Measurements from ENCODE around the gene PIP4K2C. TPM values are rescaled to one million over a fixed set of nuclear protein-coding genes. Genes with fewer than 3 reads are reported as not detected.
"Not testable (repeated sequence)": the region's sequence is repeated elsewhere in the genome, so short reads cannot be mapped to it uniquely, and the experiment has no call there.

The PIP4K2C gene
- total RNA-seq, 1 experiment from 2014 or later, result 48.7 TPM

GRCh38 chr12:57631566-57632072 lies 40.6 kb downstream of the PIP4K2C start:
- no peak overlapping the region for H3K27ac ChIP-seq
- peaks cover 8% of the 10 kb centered on the region; the same call in 1 of the 2 replicates for H3K4me1 ChIP-seq (replicated peaks; ENCODE audit: insufficient read depth)
- H3K27me3 ChIP-seq (ENCODE audit: insufficient read depth, low read depth), result no peaks in the 10 kb centered on the region
- no peaks in the 10 kb centered on the region for H3K9me3 ChIP-seq (ENCODE audit: insufficient read depth, low read depth)
- no peak for DNase-seq
- no peaks in the 10 kb centered on the region for H3K36me3 ChIP-seq (ENCODE audit: low read depth)
- intact Hi-C loops (cut with micrococcal nuclease; ENCODE audit: unreplicated experiment), result loop anchor here (5.0 kb wide), 2 partner anchors 61 to 169 kb away; partner anchors contain the start of gene OS9
- POLR2A ChIA-PET (ENCODE audit: unreplicated experiment), result no interaction called here
- no peak overlapping the region for H2AFZ ChIP-seq
- H3K9me2 ChIP-seq (ENCODE audit: insufficient read depth), result no peaks in the 10 kb centered on the region
- no TSS peak for BruUV-seq (replicated peaks)
- TF ChIP-seq CTCF (conservative IDR thresholded peaks at IDR 0.05) (no peak), EZH2 (IDR thresholded peaks at IDR 0.05; ENCODE audit: low read depth) (no peak)
- H3F3A ChIP-seq (ENCODE audit: insufficient read depth, low read depth), result no peaks in the 10 kb centered on the region
- no peaks in the 10 kb centered on the region for H3K79me2 ChIP-seq (ENCODE audit: low read depth)
- H4K20me1 ChIP-seq (ENCODE audit: insufficient read depth), result no peaks in the 10 kb centered on the region
- H3K4me2 ChIP-seq, result peak overlapping the region; percentile 90; the same call in 1 of the 2 replicates
- CTCF ChIA-PET, result no interaction called here
- H3K4me3 ChIP-seq, result no peak overlapping the region; the same call in 1 of the 2 replicates

- peak in 1 of 2 experiments; percentile 19 for DNase-seq
- CTCF ChIA-PET, result interaction anchor here (0.7 kb wide), 1 partner anchor 114 kb away, joined by 3 read pairs; no protein-coding TSS in a partner anchor
- Histone ChIP-seq H4K20me1 (ENCODE audit: insufficient read depth) (no peaks in the 10 kb centered on the region), H3K27me3 (ENCODE audit: insufficient read depth, low read depth) (no peaks in the 10 kb centered on the region), H3K79me2 (ENCODE audit: low read depth) (no peaks in the 10 kb centered on the region), H3K4me3 (peak overlapping the region; percentile 64), H3K27ac (no peak overlapping the region), H2AFZ (peak overlapping the region; percentile 95), H3K9me3 (ENCODE audit: insufficient read depth, low read depth) (no peaks in the 10 kb centered on the region), H3K4me1 (replicated peaks; ENCODE audit: insufficient read depth) (peaks cover 8% of the 10 kb centered on the region; the same call in 1 of the 2 replicates), H3F3A (ENCODE audit: insufficient read depth, low read depth) (no peaks in the 10 kb centered on the region), H3K9me2 (ENCODE audit: insufficient read depth) (no peaks in the 10 kb centered on the region), H3K4me2 (peak overlapping the region; percentile 90), H3K36me3 (ENCODE audit: low read depth) (no peaks in the 10 kb centered on the region)
- TF ChIP-seq EZH2 (IDR thresholded peaks at IDR 0.05; ENCODE audit: low read depth) (no peak), CTCF (conservative IDR thresholded peaks at IDR 0.05) (no peak)
- no TSS peak for BruUV-seq (replicated peaks)
- intact Hi-C loops (cut with micrococcal nuclease; ENCODE audit: unreplicated experiment), result loop anchor here (5.0 kb wide), 2 partner anchors 60 to 170 kb away; partner anchors contain the start of gene OS9
- POLR2A ChIA-PET (ENCODE audit: unreplicated experiment), result no interaction called here
These were observed 41.3 kb downstream of the PIP4K2C start for GRCh38 chr12:57632073-57632957.

- no TSS peak for BruUV-seq (replicated peaks)
- ChIA-PET POLR2A (ENCODE audit: unreplicated experiment) (no interaction called here), CTCF (interaction anchor here (0.7 kb wide), 1 partner anchor 113 kb away, joined by 3 read pairs; no protein-coding TSS in a partner anchor)
- Histone ChIP-seq H3K9me3 (ENCODE audit: insufficient read depth, low read depth) (no peaks in the 10 kb centered on the region), H3K27me3 (ENCODE audit: insufficient read depth, low read depth) (no peaks in the 10 kb centered on the region), H3K36me3 (ENCODE audit: low read depth) (no peaks in the 10 kb centered on the region), H3K4me1 (replicated peaks; ENCODE audit: insufficient read depth) (peaks cover 8% of the 10 kb centered on the region; the same call in 1 of the 2 replicates), H2AFZ (peak within 1 kb of the TSS; percentile 95), H3K4me3 (peak within 1 kb of the TSS; percentile 64), H3K79me2 (ENCODE audit: low read depth) (no peaks in the 10 kb centered on the region), H3K9me2 (ENCODE audit: insufficient read depth) (no peaks in the 10 kb centered on the region), H4K20me1 (ENCODE audit: insufficient read depth) (no peaks in the 10 kb centered on the region), H3K27ac (no peak within 1 kb of the TSS), H3K4me2 (peak within 1 kb of the TSS; percentile 90), H3F3A (ENCODE audit: insufficient read depth, low read depth) (no peaks in the 10 kb centered on the region)
- intact Hi-C loops (cut with micrococcal nuclease; ENCODE audit: unreplicated experiment), result loop anchor here (1.0 to 5.0 kb wide), 3 partner anchors 50 to 171 kb away; partner anchors contain the start of gene OS9
- TF ChIP-seq CTCF (conservative IDR thresholded peaks at IDR 0.05) (peak; percentile 83), EZH2 (IDR thresholded peaks at IDR 0.05; ENCODE audit: low read depth) (no peak)
- DNase-seq, result peak; percentile 40 to 72
These were observed 42.2 kb downstream of the PIP4K2C start, which contains the start of gene B4GALNT1 for GRCh38 chr12:57632958-57633840. Gene B4GALNT1, minus strand, starts transcription at chr12:57633201. Its CDS starts 1,069 bp downstream, at chr12:57632132.

DNA sequence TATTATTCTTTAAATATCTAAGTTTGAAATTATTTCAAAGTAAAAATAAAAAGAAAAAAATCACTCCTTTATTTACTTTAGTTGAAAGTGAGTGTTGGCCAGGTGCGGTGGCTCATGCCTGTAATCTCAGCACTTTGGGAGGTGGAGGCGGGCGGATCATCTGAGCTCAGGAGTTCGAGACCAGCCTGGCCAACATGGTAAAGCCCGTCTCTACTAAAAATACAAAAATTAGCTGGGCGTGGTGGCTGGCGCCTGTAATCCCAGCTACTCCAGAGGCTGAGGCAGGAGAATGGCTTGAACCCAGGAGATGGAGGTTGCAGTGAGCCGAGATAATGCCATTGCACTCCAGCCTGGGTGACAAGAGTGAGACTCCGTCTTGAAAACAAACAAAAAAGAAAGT lies 45.7 kb downstream of the PIP4K2C start:
- H3F3A ChIP-seq (ENCODE audit: insufficient read depth, low read depth); H3K27ac ChIP-seq; H3K4me3 ChIP-seq; H2AFZ ChIP-seq; H3K79me2 ChIP-seq (ENCODE audit: low read depth); H3K36me3 ChIP-seq (ENCODE audit: low read depth); DNase-seq; H3K4me1 ChIP-seq (replicated peaks; ENCODE audit: insufficient read depth); H3K9me3 ChIP-seq (ENCODE audit: insufficient read depth, low read depth); H3K4me2 ChIP-seq; H4K20me1 ChIP-seq (ENCODE audit: insufficient read depth); H3K9me2 ChIP-seq (ENCODE audit: insufficient read depth); intact Hi-C loops (cut with micrococcal nuclease; ENCODE audit: unreplicated experiment); BruUV-seq (replicated peaks); POLR2A ChIA-PET (ENCODE audit: unreplicated experiment): not testable (repeated sequence)
- H3K27me3 ChIP-seq (ENCODE audit: insufficient read depth, low read depth), result peaks cover 24% of the 10 kb centered on the region
- CTCF ChIA-PET, result interaction anchor here (0.7 kb wide), 1 partner anchor 182 kb away, joined by 8 read pairs; the partner anchor contains the start of gene INHBE

Data from PC-9 (cell line).